ENCODE measurements around the gene ADK.
A peak's percentile ranks its signal among the peaks of the same experiment; 100 is the strongest.

ADK gene

GRCh38 chr10:74227697-74228424 lies 76.8 kb downstream of the ADK start:
- H3K27ac ChIP-seq = 0 out of 2 replicates have a peak overlapping the region, but pooled peaks have one; percentile 14
- peaks cover 16% of the 10 kb centered on the region for H3K4me1 ChIP-seq
- no peak for TF ChIP-seq Cebpa-rat (IDR thresholded peaks at IDR 0.05)
- H3K4me3 ChIP-seq = no peak overlapping the region
- no peaks in the 10 kb centered on the region for H3K9me3 ChIP-seq
- H3K4me2 ChIP-seq = peak overlapping the region; percentile 49
- H3K27me3 ChIP-seq = no peaks in the 10 kb centered on the region
- H3K9ac ChIP-seq = no peak overlapping the region
- H3K36me3 ChIP-seq = 0 out of 2 replicates have a peak, but pooled peaks cover 4% of the 10 kb centered on the region
- no peaks in the 10 kb centered on the region for H4K20me1 ChIP-seq

GRCh38 chr10:74231375-74231774 lies 80.4 kb downstream of the ADK start:
- no peak for TF ChIP-seq Cebpa-rat (IDR thresholded peaks at IDR 0.05)
- Histone ChIP-seq H3K4me1 (peaks cover 16% of the 10 kb centered on the region), H4K20me1 (no peaks in the 10 kb centered on the region), H3K4me3 (no peak overlapping the region), H3K4me2 (no peak overlapping the region), H3K27ac (no peak overlapping the region), H3K36me3 (no peaks in the 10 kb centered on the region), H3K9ac (no peak overlapping the region), H3K27me3 (no peaks in the 10 kb centered on the region), H3K9me3 (no peaks in the 10 kb centered on the region)

GRCh38 chr10:74233281-74233680 lies 82.3 kb downstream of the ADK start:
- H4K20me1 ChIP-seq = no peaks in the 10 kb centered on the region
- H3K4me1 ChIP-seq = peaks cover 10% of the 10 kb centered on the region
- no peak overlapping the region for H3K4me3 ChIP-seq
- H3K9ac ChIP-seq = no peak overlapping the region
- H3K36me3 ChIP-seq = no peaks in the 10 kb centered on the region
- no peaks in the 10 kb centered on the region for H3K9me3 ChIP-seq
- no peak for TF ChIP-seq Cebpa-rat (IDR thresholded peaks at IDR 0.05)
- no peak overlapping the region for H3K27ac ChIP-seq
- H3K4me2 ChIP-seq = no peak overlapping the region
- H3K27me3 ChIP-seq = no peaks in the 10 kb centered on the region

GRCh38 chr10:74234569-74234968 lies 83.5 kb downstream of the ADK start:
- no peak for TF ChIP-seq Cebpa-rat (IDR thresholded peaks at IDR 0.05)
- Histone ChIP-seq H3K27me3 (no peaks in the 10 kb centered on the region), H3K9ac (no peak overlapping the region), H3K4me1 (peaks cover 8% of the 10 kb centered on the region; the same call in 1 of the 2 replicates), H4K20me1 (no peaks in the 10 kb centered on the region), H3K27ac (no peak overlapping the region), H3K9me3 (no peaks in the 10 kb centered on the region), H3K36me3 (no peaks in the 10 kb centered on the region), H3K4me2 (no peak overlapping the region), H3K4me3 (no peak overlapping the region)

GRCh38 chr10:74238031-74238431 lies 87.0 kb downstream of the ADK start:
- no peak overlapping the region for H3K4me2 ChIP-seq
- no peak for TF ChIP-seq Cebpa-rat (IDR thresholded peaks at IDR 0.05)

GRCh38 chr10:74238516-74238915 lies 87.5 kb downstream of the ADK start:
- H3K27me3 ChIP-seq = no peaks in the 10 kb centered on the region
- no peaks in the 10 kb centered on the region; the same call in 1 of the 2 replicates for H4K20me1 ChIP-seq
- H3K4me1 ChIP-seq = peaks cover 8% of the 10 kb centered on the region; the same call in 1 of the 2 replicates
- H3K4me3 ChIP-seq = no peak overlapping the region
- no peaks in the 10 kb centered on the region for H3K9me3 ChIP-seq
- TF ChIP-seq Cebpa-rat (IDR thresholded peaks at IDR 0.05) = no peak
- H3K4me2 ChIP-seq = no peak overlapping the region
- H3K27ac ChIP-seq = no peak overlapping the region
- H3K9ac ChIP-seq = no peak overlapping the region
- H3K36me3 ChIP-seq = peaks cover 11% of the 10 kb centered on the region

More at GRCh38 chr10:74238031-74238431, 87.0 kb downstream of the ADK start:
- Histone ChIP-seq H3K9ac (no peak overlapping the region), H3K4me1 (peaks cover 8% of the 10 kb centered on the region; the same call in 1 of the 2 replicates), H3K9me3 (no peaks in the 10 kb centered on the region), H4K20me1 (no peaks in the 10 kb centered on the region), H3K4me3 (no peak overlapping the region), H3K36me3 (peaks cover 7% of the 10 kb centered on the region), H3K27me3 (no peaks in the 10 kb centered on the region), H3K27ac (no peak overlapping the region)

- peaks cover 5% of the 10 kb centered on the region; the same call in 1 of the 2 replicates for H3K4me1 ChIP-seq
- H3K36me3 ChIP-seq = peaks cover 13% of the 10 kb centered on the region
- no peaks in the 10 kb centered on the region; the same call in 1 of the 2 replicates for H4K20me1 ChIP-seq
- H3K27ac ChIP-seq = no peak overlapping the region
- no peak for TF ChIP-seq Cebpa-rat (IDR thresholded peaks at IDR 0.05)
- H3K9ac ChIP-seq = no peak overlapping the region
- H3K9me3 ChIP-seq = no peaks in the 10 kb centered on the region
- no peaks in the 10 kb centered on the region for H3K27me3 ChIP-seq
- no peak overlapping the region for H3K4me2 ChIP-seq
- no peak overlapping the region for H3K4me3 ChIP-seq
Measured at GRCh38 chr10:74243067-74243466, 92.0 kb downstream of the ADK start.

GRCh38 chr10:74244097-74244685 lies 93.2 kb downstream of the ADK start:
- Histone ChIP-seq H3K27ac (no peak overlapping the region), H3K9me3 (no peaks in the 10 kb centered on the region), H3K27me3 (no peaks in the 10 kb centered on the region), H3K36me3 (peaks cover 13% of the 10 kb centered on the region), H4K20me1 (no peaks in the 10 kb centered on the region; the same call in 1 of the 2 replicates), H3K9ac (no peak overlapping the region), H3K4me1 (no peaks in the 10 kb centered on the region), H3K4me2 (no peak overlapping the region), H3K4me3 (no peak overlapping the region)
- TF ChIP-seq Cebpa-rat (IDR thresholded peaks at IDR 0.05) = no peak

- Histone ChIP-seq H3K27me3 (no peaks in the 10 kb centered on the region), H4K20me1 (no peaks in the 10 kb centered on the region; the same call in 1 of the 2 replicates), H3K4me2 (no peak overlapping the region), H3K27ac (no peak overlapping the region), H3K4me1 (no peaks in the 10 kb centered on the region), H3K9me3 (no peaks in the 10 kb centered on the region), H3K4me3 (no peak overlapping the region), H3K36me3 (peaks cover 13% of the 10 kb centered on the region), H3K9ac (no peak overlapping the region)
- TF ChIP-seq Cebpa-rat (IDR thresholded peaks at IDR 0.05) = no peak
Measured at GRCh38 chr10:74244807-74245206, 93.8 kb downstream of the ADK start.

GRCh38 chr10:74246495-74246894 lies 95.5 kb downstream of the ADK start:
- H3K4me3 ChIP-seq = no peak overlapping the region
- no peaks in the 10 kb centered on the region for H3K9me3 ChIP-seq
- H3K27ac ChIP-seq = no peak overlapping the region
- no peaks in the 10 kb centered on the region for H3K27me3 ChIP-seq
- peaks cover 13% of the 10 kb centered on the region for H3K36me3 ChIP-seq
- no peak overlapping the region for H3K4me2 ChIP-seq
- no peaks in the 10 kb centered on the region; the same call in 1 of the 2 replicates for H4K20me1 ChIP-seq
- no peak overlapping the region for H3K9ac ChIP-seq
- no peaks in the 10 kb centered on the region for H3K4me1 ChIP-seq
- TF ChIP-seq Cebpa-rat (IDR thresholded peaks at IDR 0.05) = no peak
